Kasumi-1 (cell line): ENCODE data around the gene KLRF2.
"Not testable (repeated sequence)": the region's sequence is repeated elsewhere in the genome, so short reads cannot be mapped to it uniquely, and the experiment has no call there.

ENCODE experiments used
- DNase-seq, 2 experiments: peaks; one replicate each; lab custom pipeline; 2025; lab: John Stamatoyannopoulos, UW

Gene KLRF2, protein sequence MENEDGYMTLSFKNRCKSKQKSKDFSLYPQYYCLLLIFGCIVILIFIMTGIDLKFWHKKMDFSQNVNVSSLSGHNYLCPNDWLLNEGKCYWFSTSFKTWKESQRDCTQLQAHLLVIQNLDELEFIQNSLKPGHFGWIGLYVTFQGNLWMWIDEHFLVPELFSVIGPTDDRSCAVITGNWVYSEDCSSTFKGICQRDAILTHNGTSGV

DNA sequence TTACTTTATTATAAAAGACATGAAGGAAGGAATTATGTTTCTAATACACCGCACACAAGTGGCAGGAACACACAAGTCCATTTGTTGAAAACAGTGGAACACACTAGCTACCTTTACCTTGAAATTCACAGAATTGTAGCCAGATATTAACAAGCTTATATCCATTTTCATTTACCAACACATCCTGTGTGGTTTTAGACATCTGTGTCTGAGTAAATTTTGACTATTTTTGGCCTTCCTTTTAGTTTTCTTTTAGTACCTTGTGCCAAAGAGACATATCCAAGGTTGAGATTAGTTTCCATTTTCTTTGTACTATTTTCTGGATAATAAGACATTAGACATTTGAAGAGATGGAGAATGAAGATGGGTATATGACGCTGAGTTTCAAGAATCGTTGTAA, at the start of gene KLRF2:
KLRF2 (plus strand) TSS at position 244 of the 400 bp plus-strand sequence; CDS start at position 351, 107 bp downstream.
- DNase-seq = no peak

DNA sequence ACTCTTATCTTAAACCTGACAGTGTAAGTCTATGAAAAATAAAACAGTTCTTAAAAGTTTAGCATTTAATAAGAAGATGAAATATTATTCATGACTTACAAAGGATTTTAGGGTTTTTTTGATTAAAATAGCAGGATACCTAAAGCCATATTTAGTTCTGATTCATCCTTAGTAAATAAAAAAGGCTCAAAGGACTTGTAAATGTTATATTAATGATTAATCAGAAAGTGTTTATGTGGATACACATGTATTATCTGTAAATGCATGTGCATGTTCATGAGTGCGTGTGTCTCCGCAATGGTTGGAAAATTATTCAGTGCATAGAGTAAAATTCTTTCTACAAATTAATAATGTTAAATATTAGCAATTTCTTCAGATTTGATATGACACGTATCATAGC, 49.6 kb upstream of the KLRF2 start:
- no peak for DNase-seq

DNA sequence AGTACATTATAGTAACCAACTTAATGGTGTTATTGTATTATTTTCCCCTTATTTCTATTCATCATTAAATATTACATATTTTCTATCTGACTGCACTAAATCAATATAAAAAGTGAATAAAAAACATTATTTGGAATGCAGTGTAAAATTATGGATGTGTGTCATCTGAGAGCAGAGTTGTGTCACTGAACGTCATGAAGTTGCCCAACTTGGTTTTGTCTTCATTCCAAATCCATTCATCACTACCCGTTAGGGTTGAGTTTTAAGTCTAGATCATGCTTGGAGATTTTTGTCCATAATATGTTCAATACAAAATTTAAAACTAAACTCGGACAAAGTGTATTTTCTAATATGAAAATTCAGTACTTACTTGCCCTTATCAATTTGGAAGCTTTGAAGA, 37.9 kb upstream of the KLRF2 start:
- DNase-seq = no peak

DNA sequence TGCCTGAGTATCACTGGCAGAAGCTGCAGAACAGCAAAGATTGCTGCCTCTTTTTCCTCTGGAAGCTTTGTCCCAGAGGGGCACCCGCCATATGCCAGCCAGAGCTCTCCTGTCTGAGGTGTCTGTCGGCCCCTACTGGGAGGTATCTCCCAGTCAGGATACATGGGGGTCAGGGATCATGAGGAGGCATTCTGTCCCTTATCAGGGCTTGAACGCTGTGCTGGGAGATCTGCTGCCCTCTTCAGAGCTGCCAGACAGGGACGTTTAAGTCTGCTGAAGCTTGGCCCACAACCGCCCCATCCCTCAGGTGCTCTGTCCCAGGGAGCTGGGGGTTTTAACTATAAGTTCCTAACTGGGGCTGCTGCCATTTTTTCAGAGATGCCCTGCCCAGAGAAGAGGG, 32.4 kb upstream of the KLRF2 start:
- DNase-seq = no peak

DNA sequence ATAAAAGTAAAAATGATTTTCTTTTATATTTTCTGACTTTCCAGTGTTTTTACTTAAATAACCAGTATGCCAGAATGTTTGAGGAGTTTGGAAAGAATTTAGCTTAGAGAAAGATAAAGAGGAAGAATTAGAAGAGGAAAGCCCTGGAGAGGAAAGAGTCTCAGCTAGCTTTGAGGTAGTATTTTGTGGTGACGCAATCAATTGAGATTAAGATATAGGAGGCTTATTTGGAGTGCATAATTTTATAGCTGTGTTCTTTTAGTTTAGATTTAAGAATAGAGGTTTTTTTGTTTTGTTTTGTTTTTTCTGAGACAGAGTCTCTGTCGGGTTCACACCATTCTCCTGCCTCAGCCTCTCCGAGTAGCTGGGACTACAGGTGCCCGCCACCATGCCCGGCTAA, 30.2 kb upstream of the KLRF2 start:
- DNase-seq = no peak

DNA sequence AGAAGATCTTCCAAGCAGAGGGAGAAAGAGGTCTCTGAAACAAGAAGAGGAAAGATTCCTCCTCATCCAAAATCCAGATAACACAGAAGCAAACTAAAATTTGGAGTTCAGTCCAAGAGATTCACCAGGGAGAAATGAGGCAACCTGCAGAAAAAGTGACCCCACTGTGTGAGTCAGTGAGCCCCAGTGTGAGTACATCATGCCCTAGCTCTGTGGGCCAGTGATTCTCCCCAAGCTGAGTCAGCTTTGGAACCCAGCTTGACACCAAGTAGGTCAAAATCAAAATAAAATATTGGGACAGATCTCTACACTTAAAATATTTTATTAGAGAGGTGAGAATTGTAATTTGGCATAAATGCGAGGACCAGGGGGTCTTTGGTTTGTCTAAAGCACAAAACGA, 29.4 kb upstream of the KLRF2 start:
- no peak for DNase-seq

DNA sequence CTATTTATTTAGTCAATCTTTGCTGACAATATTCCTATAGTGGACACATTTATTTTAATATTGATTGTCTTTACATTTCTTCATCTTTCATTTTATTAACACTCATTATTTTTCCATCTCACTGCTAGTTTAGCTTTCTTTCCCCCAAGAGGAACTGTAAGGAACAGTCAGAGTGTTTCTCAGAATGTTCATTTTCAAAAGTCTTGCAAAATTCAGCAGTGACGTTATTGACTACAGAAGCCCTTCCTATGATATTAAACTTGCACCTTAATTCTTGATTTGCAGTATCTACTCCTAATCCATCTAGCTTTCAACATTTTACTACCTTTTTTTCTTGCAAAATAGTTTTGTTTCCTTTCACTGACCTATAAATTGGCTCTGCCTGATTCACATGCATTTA, 25.1 kb upstream of the KLRF2 start:
- no peak for DNase-seq

DNA sequence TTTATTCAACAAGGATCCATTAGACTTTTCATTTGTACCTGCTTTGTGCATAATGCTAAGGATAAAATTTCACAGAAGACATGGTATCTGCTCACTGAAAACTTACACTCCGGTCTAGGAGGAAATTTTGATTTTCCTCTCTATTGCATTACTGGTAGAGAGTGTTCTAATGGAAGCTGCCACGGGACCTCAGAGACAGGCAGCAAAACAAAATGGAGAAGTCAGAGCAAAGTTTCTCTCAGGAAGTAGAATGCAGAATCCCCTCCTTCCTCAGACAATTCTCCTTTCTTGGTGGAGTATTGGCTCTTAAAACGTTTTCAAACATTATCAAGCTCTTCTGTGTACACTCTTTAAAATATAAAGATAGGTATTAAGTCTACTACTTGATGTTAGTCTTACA, 24.4 kb upstream of the KLRF2 start:
- no peak for DNase-seq

DNA sequence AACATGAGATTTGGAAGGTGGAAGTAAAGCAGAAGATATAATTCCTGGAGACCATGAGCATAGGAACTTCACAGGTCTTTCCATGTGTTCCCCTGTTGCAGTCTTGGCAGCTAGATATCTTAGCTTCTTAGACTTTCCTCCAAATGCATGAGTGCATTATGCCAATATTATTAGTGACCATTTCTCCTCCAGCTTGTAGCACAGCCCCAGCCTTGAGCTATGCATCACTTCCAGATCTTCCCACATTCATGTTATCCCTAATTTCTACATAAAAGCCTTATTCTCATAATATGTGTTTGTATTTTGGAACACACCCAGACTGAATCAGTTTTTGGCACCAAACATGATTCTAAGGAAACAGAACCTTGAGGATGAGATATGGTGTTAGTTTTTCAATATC, 23.2 kb upstream of the KLRF2 start:
- DNase-seq = no peak

DNA sequence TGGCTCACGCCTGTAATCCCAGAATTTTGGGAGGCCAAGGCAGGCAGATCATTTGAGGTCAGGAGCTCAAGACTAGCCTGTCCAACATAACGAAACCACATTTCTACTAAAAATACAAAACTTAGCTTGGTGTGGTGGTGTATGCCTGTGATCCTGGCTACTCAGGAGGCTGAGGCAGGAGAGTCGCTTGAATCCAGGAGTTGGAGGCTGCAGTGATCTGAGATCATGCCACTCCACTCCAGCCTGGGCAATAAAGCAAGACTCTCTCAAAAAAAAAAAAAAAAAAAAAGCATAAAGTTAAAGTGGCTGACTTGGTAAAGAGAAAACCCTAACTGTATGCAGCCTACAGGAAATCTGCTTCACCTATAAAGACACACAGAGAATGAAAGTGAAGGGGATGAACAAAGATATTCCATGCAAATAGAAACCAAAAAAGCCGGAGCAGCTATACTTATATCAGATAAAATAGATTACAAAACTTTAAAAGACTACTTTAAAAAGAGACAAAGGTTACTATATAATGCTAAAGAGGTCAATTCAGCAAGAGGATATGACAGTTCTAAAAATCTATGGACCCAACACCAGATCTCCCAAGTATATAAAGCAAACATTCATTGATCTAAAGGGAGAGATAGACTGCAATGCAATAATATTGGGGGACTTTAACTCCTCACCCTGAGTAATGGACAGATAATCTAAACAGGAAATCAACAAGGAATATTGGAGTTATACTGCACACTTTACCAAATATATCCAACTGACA, 16.2 kb upstream of the KLRF2 start:
- DNase-seq = no peak

DNA sequence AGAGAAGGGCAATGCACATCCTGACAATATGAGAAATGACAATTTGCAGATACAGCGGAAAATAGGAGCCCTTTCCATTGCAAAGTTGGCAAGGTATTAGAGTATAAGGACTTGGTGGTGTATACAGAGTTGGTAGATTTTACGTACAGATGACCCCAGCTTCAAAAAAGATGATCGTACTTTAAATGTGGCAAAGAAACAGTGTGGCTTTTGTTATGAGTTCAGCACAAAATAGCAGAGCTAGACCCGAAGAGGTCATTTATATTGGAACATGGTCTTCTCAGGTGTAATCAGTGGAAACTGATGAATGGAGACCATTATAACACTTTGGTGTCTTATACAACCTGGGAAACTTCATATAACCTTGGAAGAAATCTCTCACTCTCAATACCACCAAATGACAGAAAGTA, 14.4 kb upstream of the KLRF2 start:
- no peak for DNase-seq

DNA sequence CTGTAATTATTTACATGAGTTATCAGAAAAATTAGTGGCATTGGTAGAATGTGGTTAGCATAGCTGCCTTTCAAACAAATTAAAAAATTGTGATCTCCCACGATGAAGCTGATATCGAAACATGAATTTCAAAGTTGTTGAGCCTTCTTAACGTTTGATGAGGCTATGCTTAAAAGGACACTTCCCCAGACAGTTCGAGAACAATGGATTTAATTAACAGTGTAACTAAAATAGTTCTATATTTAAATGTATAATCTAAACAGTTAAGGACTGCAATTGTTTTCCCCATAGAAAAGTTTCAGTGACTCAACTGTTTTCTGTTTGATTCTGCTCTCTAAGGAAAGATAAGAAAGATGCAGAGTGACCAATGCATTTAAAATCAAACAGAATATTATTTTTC, 13.8 kb upstream of the KLRF2 start:
- peak in 1 of 2 experiments; percentile 17 for DNase-seq

DNA sequence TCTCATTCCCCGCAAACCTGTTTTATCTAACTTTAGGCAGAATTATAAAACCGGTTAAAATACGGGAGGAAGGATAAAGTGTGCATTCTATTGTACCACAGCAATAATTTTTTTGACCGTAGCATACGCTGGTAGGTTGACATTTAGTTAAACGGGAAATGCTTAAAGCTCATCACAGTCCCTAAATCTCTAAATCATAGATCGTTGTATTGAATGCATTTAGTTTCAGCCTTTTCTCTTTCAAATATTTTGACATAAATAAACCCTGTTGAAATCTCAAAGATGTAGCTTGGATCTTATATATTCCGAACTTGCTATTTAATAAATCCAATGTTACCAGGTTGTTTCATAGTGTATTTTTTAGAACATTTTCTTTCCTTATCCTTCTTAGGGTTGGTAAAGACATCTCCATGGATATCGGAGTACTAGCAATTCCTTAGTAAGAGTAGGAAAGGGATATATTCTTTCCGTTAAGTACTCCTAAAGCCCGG, 12.9 kb upstream of the KLRF2 start:
- DNase-seq = peak in 1 of 2 experiments; percentile 33

DNA sequence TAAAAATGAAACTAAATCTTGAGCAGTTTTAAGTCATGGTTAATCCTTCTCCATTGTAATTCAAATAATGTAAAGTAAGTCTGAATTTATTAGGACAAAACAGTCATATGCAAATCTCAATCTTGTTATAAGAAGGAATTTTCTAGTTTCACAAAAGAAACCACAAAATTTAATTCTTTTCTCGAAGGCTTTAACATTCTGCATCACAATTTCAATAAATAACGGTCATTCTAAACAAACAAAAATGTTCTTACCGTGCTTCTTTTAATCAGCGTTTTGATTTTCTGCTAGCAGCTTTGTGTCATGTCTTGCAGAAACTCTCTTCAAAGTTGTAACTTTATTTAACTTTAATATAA, 12.4 kb upstream of the KLRF2 start:
- DNase-seq = no peak

DNA sequence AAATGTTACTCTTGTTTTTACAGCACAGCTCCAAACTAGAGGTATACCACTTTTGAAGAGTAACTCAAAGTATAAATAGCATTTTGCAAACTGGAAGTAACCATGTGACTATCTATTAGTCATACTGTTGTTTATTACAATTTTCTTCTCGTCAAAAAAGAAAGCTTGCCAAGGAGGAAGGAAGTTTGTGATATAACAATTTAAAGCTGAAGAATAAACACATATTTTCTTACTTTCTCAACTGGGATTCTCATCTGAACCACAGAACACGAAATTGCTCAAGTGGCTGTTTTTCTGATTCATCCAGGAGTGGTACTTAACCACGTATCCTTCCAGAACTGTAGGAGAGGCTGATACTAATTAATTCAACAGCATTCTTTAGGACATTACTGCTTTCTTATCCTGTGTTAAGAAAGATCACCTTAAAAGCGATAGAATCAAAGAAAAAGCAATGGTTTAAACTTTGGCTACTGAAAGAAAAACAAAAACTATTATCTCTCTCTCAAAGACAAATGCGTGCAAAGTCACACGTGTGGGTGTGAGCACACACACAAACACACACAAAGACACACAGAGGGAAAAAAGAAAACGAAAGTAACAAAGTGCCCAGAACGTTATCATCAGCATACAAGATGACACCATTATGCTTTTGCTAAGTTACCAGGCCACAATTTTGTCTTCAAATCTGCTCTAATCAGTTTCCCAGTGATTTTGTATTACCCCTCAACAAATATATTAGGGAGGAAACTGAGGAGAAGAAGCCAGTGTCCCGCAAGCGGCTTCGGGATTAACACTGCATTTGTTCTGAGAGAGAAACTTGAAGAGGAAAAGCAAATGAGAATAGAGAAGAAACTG, 11.8 kb upstream of the KLRF2 start, which contains the start of gene CLEC2B:
CLEC2B (minus strand) TSS at position 48 of the 855 bp plus-strand sequence.
- DNase-seq = peak; percentile 44 to 51

DNA sequence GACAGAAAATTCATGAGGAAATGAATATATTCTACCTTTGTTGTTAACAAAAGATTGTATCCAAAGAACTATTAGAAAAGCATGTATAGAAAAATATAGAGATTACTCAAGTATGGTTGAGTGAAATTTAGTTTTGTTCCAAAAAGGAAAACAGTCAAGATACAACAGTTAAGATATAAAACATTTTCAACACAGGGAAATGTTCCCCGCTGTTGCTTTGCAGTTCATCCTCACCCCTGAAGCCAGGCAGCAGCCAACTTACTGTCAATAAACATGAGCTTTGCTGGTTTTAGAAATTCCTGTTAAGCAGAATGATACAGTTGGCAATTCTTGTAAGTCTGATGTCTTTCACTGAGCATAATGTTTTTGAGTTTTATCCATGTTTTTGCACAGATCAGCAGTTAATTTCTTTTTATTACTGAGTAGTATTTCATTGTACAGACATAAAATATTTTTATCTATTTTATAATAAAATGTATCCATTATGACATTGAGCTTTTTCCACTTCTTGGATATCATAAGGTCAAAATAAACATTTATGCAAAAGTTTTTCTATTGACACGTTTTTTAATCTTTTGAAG, 10.9 kb upstream of the KLRF2 start:
- DNase-seq = peak; percentile 22 to 35

DNA sequence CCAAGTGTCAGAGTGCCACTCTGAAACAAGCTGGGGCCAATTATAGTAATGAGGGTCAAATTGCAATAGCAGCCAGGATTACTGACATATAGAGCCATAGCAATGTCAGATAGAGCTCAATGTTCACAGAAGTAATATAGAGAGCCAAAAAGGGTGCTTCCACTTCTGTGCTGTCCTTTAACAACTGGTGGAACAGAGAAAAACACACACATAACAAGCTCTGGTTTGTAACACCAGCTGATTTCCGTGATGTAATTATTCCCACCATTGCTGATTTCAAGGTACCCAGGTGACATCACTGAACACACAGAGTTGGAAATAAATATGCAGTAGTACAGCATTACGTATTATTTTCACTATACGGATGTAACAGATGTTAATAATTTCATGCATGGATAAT, 9.1 kb upstream of the KLRF2 start:
- DNase-seq = no peak

DNA sequence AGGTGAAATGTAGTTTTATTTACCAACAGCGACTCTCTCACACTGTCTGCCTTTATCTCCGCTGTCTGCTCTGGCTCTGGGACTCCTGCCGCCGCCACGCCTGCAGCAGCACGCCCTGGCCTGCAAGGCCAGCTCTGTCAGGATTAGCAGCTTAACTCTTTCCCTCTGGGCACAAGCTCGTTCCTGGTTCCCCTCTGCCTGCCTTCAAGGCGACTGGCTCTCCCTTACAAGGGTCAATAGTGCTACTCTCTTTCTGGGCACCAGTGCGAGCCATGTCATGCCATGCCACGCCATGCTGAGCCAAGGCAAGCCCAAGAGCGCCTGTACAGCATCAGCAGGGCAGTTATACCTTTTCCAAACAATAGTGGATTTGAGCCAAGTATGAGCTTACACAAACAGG, 8.5 kb upstream of the KLRF2 start:
- no peak for DNase-seq

DNA sequence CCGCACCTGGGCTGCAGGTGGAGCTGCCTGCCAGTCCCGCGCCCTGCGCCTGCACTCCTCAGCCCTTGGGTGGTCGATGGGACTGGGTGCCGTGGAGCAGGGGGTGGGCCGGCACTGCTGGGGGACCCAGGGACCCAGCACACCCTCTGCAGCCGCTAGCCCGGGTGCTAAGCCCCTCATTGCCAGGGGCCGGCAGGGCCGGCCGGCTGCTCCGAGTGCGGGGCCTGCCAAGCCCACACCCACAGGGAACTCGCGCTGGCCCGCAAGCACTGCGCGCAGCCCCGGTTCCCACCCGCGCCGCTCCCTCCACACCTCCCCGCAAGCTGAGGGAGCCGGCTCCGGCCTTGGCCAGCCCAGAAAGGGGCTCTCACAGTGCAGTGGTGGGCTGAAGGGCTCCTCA, 5.2 kb upstream of the KLRF2 start:
- not testable (repeated sequence) for DNase-seq

DNA sequence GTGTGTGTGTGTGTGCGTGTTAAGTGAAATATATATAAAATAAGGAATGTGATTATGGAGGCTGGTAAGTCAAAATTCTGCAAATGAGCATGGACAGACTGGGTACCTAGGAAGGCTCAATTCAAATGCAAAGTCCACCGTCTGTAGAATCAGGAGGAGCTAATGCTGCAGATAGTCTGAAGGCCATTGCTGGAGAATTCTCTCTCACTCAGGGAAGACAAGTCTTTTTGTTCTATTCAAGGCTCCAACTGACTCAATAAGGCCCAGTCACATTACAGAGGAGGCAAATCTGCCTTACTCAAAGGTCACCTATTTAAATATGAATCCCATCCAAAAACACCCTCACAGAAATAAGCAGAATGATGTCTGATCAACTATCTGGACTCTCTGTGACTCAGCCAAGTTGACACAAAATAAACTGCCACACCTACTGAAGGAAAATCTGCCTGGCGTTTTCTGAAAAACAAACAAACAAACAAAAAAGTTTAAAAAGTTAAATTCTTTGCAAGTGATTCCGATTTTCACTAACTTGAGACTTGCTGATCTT, 684 bp upstream of the KLRF2 start:
- DNase-seq = no peak

DNA sequence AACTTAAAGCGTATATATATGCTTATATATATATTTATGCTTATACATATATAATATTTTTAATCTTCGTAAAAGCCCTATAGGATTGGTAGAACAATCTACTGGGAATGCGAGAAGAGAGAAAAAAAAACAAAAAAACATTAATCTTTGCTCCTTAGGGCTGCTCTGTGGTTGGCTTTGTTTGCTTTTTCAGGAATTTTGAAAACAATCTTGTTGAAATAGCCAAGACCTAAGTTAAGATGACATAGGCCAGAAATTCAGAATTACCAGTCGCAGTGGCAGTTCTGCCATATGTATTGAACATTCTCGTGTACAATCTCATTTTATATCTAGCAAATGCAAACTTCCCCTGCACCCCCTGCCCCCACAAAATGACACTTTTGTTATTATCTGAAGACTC, 699 bp downstream of the KLRF2 start:
- DNase-seq = no peak

DNA sequence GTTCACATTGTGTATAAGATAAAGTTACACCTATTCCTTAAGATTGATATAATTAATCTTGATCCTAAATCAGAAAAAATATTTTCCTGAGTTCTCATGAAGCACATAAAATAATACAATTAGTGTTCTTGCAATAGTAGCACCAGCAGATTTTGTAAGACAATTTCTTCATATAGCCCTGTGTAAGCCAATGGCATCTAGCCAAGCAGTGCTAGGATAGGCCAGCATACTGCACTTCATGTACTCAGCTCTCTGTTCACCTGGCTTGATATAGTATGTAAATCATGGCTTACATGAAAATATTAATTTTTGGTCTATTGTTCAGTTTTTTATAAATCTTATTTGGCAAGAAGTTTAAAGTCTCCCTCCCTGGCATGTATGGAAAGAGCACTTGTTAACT, 1.9 kb downstream of the KLRF2 start:
- no peak for DNase-seq
